Activated T-helper 1 cell treated with Interleukin-2 at 50 U/mL for 16 hours (primary cell): Measurements from ENCODE around the gene MIER1.
"Not testable (repeated sequence)": the region's sequence is repeated elsewhere in the genome, so short reads cannot be mapped to it uniquely, and the experiment has no call there.

ENCODE experiments used
- DNase-seq: peaks from one replicate; pipeline ENCODE4 v3.0.0-alpha.2; 2020; ENCODE audit warnings: low read depth

The MIER1 gene

GRCh38 chr1:66938613-66939012 is 13.8 kb downstream of the MIER1 start:
- no peak for DNase-seq

- DNase-seq = no peak
Measured at GRCh38 chr1:66940981-66941380, 16.2 kb downstream of the MIER1 start.

- no peak for DNase-seq
Measured at GRCh38 chr1:66943361-66943969, 18.7 kb downstream of the MIER1 start.

GRCh38 chr1:66944330-66945274 is 19.8 kb downstream of the MIER1 start:
- DNase-seq = no peak

- no peak for DNase-seq
Measured at GRCh38 chr1:66945316-66945715, 20.5 kb downstream of the MIER1 start.

GRCh38 chr1:66947267-66947666 is 22.5 kb downstream of the MIER1 start:
- no peak for DNase-seq

GRCh38 chr1:66951513-66951912 is 26.7 kb downstream of the MIER1 start:
- no peak for DNase-seq

GRCh38 chr1:66954208-66954607 is 29.4 kb downstream of the MIER1 start:
- no peak for DNase-seq

GRCh38 chr1:66957938-66958337 is 33.1 kb downstream of the MIER1 start:
- DNase-seq = no peak

GRCh38 chr1:66966188-66966873 is 41.5 kb downstream of the MIER1 start:
- DNase-seq = not testable (repeated sequence)

GRCh38 chr1:66968574-66968973 is 43.8 kb downstream of the MIER1 start:
- DNase-seq = no peak

GRCh38 chr1:66978201-66978600 is 53.4 kb downstream of the MIER1 start:
- no peak for DNase-seq

- DNase-seq = not testable (repeated sequence)
Measured at GRCh38 chr1:66979621-66980020, 54.8 kb downstream of the MIER1 start.

GRCh38 chr1:66980745-66981367 is 56.1 kb downstream of the MIER1 start:
- DNase-seq = no peak

GRCh38 chr1:66981679-66982078 is 56.9 kb downstream of the MIER1 start:
- no peak for DNase-seq

- no peak for DNase-seq
Measured at GRCh38 chr1:66982561-66983260, 57.9 kb downstream of the MIER1 start.

- no peak for DNase-seq
Measured at GRCh38 chr1:66984491-66984890, 59.7 kb downstream of the MIER1 start.

GRCh38 chr1:66985835-66986234 is 61.0 kb downstream of the MIER1 start:
- no peak for DNase-seq

GRCh38 chr1:66993076-66993475 is 68.3 kb downstream of the MIER1 start:
- no peak for DNase-seq

GRCh38 chr1:66996018-66996682 is 71.4 kb downstream of the MIER1 start:
- peak; percentile 9 for DNase-seq

- DNase-seq = no peak
Measured at GRCh38 chr1:66998972-66999371, 74.2 kb downstream of the MIER1 start.
